Osteoblast (primary cell): ENCODE measurements around the gene COL23A1. TPM values are rescaled to one million over a fixed set of nuclear protein-coding genes. Genes with fewer than 3 reads are reported as not detected.

ENCODE experiments used
- DNase-seq: peaks from one replicate; pipeline ENCODE4 v3.0.0; 2011; ENCODE audit warnings: low spot score, mixed read lengths; ENCODE audit not compliant: insufficient read length; ENCODE audit errors: missing footprints
- H2AFZ ChIP-seq: 2 replicates; pipeline ENCODE4 v1.6.0; 2011; ENCODE audit warnings: mild to moderate bottlenecking, low read length
- H3K27ac ChIP-seq: 2 replicates; pipeline ENCODE4 v1.5.1; 2011; ENCODE audit warnings: mild to moderate bottlenecking, low read depth, low read length, moderate library complexity
- H3K27me3 ChIP-seq: 2 replicates; pipeline ENCODE4 v1.6.0; 2012; ENCODE audit warnings: mild to moderate bottlenecking, control low read depth, inconsistent platforms, low read length, moderate library complexity; ENCODE audit not compliant: insufficient read depth
- H3K36me3 ChIP-seq: 2 replicates; pipeline ENCODE4 v1.5.1; 2011; ENCODE audit warnings: mild to moderate bottlenecking, low read length, control low read depth, moderate library complexity; ENCODE audit not compliant: insufficient read depth
- H3K4me1 ChIP-seq: 2 replicates; pipeline ENCODE4 v1.5.1; 2011; ENCODE audit warnings: mild to moderate bottlenecking, low read length, control low read depth, moderate library complexity; ENCODE audit not compliant: insufficient read depth
- H3K4me2 ChIP-seq: 2 replicates; pipeline ENCODE4 v1.6.0; 2011; ENCODE audit warnings: mild to moderate bottlenecking, low read length; ENCODE audit not compliant: insufficient read depth
- H3K4me3 ChIP-seq: fragments of 200-600 bp; sonication (generic); 3 replicates; pipeline ENCODE4 v1.5.1; 2012; ENCODE audit warnings: mild to moderate bottlenecking, low read length, inconsistent platforms; ENCODE audit not compliant: insufficient read depth
- H3K79me2 ChIP-seq: 2 replicates; pipeline ENCODE4 v1.6.0; 2012; ENCODE audit warnings: mild to moderate bottlenecking, low read length, control low read depth, inconsistent platforms; ENCODE audit not compliant: insufficient read depth
- H3K9me3 ChIP-seq: 2 replicates; pipeline ENCODE4 v1.5.1; 2011; ENCODE audit warnings: low read depth, low read length, control low read depth
- H4K20me1 ChIP-seq: 2 replicates; pipeline ENCODE4 v1.6.0; 2012; ENCODE audit warnings: mild to moderate bottlenecking, low read length, control low read depth; ENCODE audit not compliant: insufficient read depth
- total RNA-seq: library from RNA; depleted of rRNA; stranded (reverse); fragments of >200 nt; gene quantifications from 2 replicates; pipeline ENCODE4 v1.2.3, GENCODE V29; 2012
- TF ChIP-seq, protein P1 (sequence below): IDR thresholded peaks from 2 replicates; pipeline ENCODE4 v1.5.1; 2011; ENCODE audit warnings: mild to moderate bottlenecking, low read depth, low read length, moderate library complexity; ENCODE audit errors: extremely low read depth

Gene COL23A1
- total RNA-seq, 1 donor = under 0.01 TPM

DNA sequence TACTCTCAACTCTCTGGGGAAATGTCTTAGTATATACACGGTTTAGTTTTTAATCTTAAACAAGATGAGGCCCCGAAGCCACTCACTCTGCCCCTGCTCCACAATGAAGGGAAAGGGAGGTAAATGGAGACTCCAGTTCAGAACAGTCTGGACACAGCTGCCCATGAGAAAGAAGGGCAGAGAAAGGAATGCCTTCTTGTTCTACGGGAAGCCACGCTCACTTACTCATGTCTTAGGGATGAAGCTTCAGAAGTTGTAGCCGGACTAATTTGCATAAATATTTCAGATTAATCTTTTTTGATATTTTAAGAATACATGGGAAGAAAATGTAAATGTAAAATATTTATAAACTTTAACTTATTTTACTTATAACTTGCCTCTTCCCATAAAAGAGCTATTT is 94.0 kb downstream of the COL23A1 start:
- H3K79me2 ChIP-seq = no peaks in the 10 kb centered on the region
- H2AFZ ChIP-seq = no peak overlapping the region
- no peaks in the 10 kb centered on the region for H3K9me3 ChIP-seq
- no peak overlapping the region for H3K27ac ChIP-seq
- no peak overlapping the region for H3K4me2 ChIP-seq
- no peak overlapping the region for H3K4me3 ChIP-seq
- H3K36me3 ChIP-seq = no peaks in the 10 kb centered on the region
- TF ChIP-seq, protein P1, sequence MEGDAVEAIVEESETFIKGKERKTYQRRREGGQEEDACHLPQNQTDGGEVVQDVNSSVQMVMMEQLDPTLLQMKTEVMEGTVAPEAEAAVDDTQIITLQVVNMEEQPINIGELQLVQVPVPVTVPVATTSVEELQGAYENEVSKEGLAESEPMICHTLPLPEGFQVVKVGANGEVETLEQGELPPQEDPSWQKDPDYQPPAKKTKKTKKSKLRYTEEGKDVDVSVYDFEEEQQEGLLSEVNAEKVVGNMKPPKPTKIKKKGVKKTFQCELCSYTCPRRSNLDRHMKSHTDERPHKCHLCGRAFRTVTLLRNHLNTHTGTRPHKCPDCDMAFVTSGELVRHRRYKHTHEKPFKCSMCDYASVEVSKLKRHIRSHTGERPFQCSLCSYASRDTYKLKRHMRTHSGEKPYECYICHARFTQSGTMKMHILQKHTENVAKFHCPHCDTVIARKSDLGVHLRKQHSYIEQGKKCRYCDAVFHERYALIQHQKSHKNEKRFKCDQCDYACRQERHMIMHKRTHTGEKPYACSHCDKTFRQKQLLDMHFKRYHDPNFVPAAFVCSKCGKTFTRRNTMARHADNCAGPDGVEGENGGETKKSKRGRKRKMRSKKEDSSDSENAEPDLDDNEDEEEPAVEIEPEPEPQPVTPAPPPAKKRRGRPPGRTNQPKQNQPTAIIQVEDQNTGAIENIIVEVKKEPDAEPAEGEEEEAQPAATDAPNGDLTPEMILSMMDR = no peak
- no peaks in the 10 kb centered on the region for H3K27me3 ChIP-seq
- no peak for DNase-seq
- no peaks in the 10 kb centered on the region for H4K20me1 ChIP-seq
- no peaks in the 10 kb centered on the region for H3K4me1 ChIP-seq

DNA sequence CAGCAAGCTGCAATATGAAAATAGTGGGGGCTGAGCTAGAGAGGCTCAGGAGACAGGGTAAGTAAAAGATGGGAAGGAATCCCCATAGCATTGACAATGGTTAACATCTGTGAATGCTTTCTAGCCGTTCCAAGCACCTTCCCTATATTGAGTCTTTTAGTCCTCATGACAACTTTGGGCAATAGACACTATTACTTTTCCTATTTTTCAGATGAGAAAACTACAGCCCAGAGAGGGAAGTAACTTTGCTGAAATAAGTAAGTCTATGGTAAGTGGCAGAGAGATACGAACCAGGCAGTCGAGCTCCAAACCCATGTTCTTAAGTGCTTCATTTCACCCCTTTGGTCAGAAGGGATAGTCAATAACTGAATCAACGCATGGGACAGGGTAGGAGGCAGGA is 94.5 kb downstream of the COL23A1 start:
- H3K4me3 ChIP-seq = no peak overlapping the region
- no peaks in the 10 kb centered on the region for H3K36me3 ChIP-seq
- TF ChIP-seq, protein P1 = no peak
- H4K20me1 ChIP-seq = no peaks in the 10 kb centered on the region
- H2AFZ ChIP-seq = no peak overlapping the region
- DNase-seq = no peak
- H3K4me2 ChIP-seq = no peak overlapping the region
- H3K79me2 ChIP-seq = no peaks in the 10 kb centered on the region
- H3K4me1 ChIP-seq = no peaks in the 10 kb centered on the region
- H3K9me3 ChIP-seq = no peaks in the 10 kb centered on the region
- H3K27me3 ChIP-seq = no peaks in the 10 kb centered on the region
- no peak overlapping the region for H3K27ac ChIP-seq

DNA sequence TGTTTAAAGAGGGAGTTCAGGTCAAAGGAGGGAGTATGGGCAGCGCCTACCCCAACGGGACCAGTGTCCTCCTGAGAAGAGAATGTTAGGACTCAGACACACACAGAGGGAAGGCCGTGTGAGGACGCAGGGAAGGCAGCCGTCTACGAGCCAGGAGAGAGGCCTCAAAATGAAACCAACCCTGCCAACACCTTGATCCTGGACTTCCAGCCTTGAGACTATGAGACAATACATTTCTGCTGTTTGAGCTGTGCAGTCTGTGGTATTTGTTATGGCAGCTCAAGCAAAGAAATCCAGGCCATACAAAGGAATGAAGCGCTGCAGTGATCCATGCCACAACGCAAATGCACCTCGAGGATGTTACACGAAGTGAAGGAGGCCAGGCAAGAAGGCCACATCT is 97.9 kb downstream of the COL23A1 start:
- TF ChIP-seq, protein P1 = no peak
- H3K79me2 ChIP-seq = no peaks in the 10 kb centered on the region
- DNase-seq = no peak
- no peak overlapping the region for H2AFZ ChIP-seq
- H3K4me3 ChIP-seq = no peak overlapping the region
- H3K27ac ChIP-seq = no peak overlapping the region
- no peaks in the 10 kb centered on the region for H3K36me3 ChIP-seq
- H3K4me2 ChIP-seq = no peak overlapping the region
- no peaks in the 10 kb centered on the region for H4K20me1 ChIP-seq
- H3K9me3 ChIP-seq = no peaks in the 10 kb centered on the region
- no peaks in the 10 kb centered on the region for H3K4me1 ChIP-seq
- no peaks in the 10 kb centered on the region for H3K27me3 ChIP-seq

DNA sequence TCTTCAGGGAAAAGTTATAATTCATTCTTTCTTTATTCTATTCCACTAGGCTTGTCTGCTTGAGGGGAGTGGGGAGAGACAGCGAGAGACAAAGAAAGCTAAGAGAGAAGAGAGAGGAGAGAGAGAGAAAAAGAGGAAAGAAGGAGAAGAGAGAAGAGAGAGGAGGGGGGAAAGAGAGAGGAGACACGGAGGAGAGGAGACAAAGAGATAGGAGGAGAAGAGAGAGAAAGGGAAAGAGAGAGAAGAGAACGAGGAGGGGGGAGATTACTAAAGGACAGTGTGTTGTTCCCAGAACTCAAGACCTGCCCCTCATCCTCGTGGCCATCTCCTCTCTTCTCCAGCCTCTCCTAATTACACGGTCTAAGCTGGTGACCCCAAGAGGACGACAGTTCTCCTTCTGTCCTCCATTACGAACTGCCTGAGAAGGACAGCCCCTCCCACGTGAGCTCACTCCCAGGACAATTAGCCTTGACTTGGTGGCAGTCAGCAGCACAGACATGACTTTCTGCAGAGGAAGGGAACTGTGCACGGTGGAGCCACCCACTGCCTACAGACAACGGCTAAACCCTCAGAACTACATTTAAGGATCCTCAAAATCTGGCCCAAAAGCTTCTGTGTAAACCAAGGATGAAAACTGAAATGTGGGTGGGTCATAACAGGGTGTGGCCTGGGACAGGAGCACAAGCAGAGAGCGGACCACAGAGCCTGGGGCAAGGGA is 99.1 kb downstream of the COL23A1 start:
- no peaks in the 10 kb centered on the region for H4K20me1 ChIP-seq
- no peaks in the 10 kb centered on the region for H3K36me3 ChIP-seq
- H3K27me3 ChIP-seq = no peaks in the 10 kb centered on the region
- H3K9me3 ChIP-seq = no peaks in the 10 kb centered on the region
- no peak for DNase-seq
- H3K79me2 ChIP-seq = no peaks in the 10 kb centered on the region
- no peak overlapping the region for H3K4me2 ChIP-seq
- TF ChIP-seq, protein P1 = no peak
- no peak overlapping the region for H3K27ac ChIP-seq
- no peak overlapping the region for H2AFZ ChIP-seq
- H3K4me1 ChIP-seq = no peaks in the 10 kb centered on the region
- no peak overlapping the region for H3K4me3 ChIP-seq
